Transverse colon (tissue), 4 donors: Measurements from ENCODE around the gene CNDP2. TPM values are rescaled to one million over a fixed set of nuclear protein-coding genes. Genes with fewer than 3 reads are reported as not detected.

Experiments used
- DNase-seq: peaks from one replicate; pipeline ENCODE4 v3.0.0-alpha.2; 2019
- H3K27ac ChIP-seq, 4 donors: fragments of 200-600 bp; sonication (generic); 2 replicates each; pipeline ENCODE4 v1.5.1; 2016 to 2018; ENCODE audit warnings: inconsistent platforms in 4 of 4
- H3K27me3 ChIP-seq: fragments of 200-600 bp; sonication (generic); 2 replicates; pipeline ENCODE4 v1.5.1; 2017; ENCODE audit warnings: inconsistent platforms
- H3K36me3 ChIP-seq, 4 donors: fragments of 200-600 bp; sonication (generic); 2 replicates each; pipeline ENCODE4 v1.5.1; 2017 to 2019; ENCODE audit warnings: inconsistent platforms in 4 of 4
- H3K4me1 ChIP-seq, 4 donors: fragments of 200-600 bp; sonication (generic); 2 replicates each; pipeline ENCODE4 v1.5.1; 2017 to 2020; ENCODE audit warnings: inconsistent platforms in 4 of 4
- H3K4me3 ChIP-seq, 4 donors: fragments of 200-600 bp; sonication (generic); 1 replicate in 1 of 4; 2 replicates in 3 of 4; pipeline versions ENCODE4 v1.5.1 to v1.6.1; 2017 to 2019; ENCODE audit warnings: inconsistent platforms in 4 of 4
- H3K9me3 ChIP-seq, 2 donors: fragments of 200-600 bp; sonication (generic); 2 replicates each; pipeline ENCODE4 v1.5.1; 2017 to 2019; ENCODE audit warnings: inconsistent platforms in 2 of 2
- EP300 ChIP-seq: sonication (generic); formaldehyde crosslinking; IDR thresholded peaks from one replicate; pipeline ENCODE4 v1.6.1; 2017; ENCODE audit warnings: antibody characterized with exemption, low read depth
- POLR2A ChIP-seq: fragments of 450-650 bp; IDR thresholded peaks from one replicate; pipeline ENCODE4 v1.6.1; 2016; ENCODE audit warnings: antibody characterized with exemption, mild to moderate bottlenecking, moderate library complexity
- POLR2AphosphoS5 ChIP-seq, 3 donors: sonication (generic); formaldehyde crosslinking; IDR thresholded peaks; one replicate each; pipeline ENCODE4 v1.6.1; 2016; ENCODE audit warnings: antibody characterized with exemption in 3 of 3
- WGBS, 2 donors: methylation state at CpG; one replicate each; pipeline ENCODE4 v1.1.5; 2018; ENCODE audit warnings: low coverage in 1 of 2; 5-methylcytosine and 5-hydroxymethylcytosine counted together
- in situ Hi-C, 4 donors: fragments of 200-750 bp; cut with MboI; loops; one replicate each; pipeline versions ENCODE4 v1.15.0 to v1.15.1; 2017; ENCODE audit warnings: low sequenced_read_pairs in 3 of 4, low pct_ligation_motif_present in 1 of 4, low pct_unique_long_range_greater_than_20kb in 1 of 4
- intact Hi-C: fragments of 100-400 bp; cut with DNase I; formaldehyde crosslinking; loops from one replicate; pipeline ENCODE4 v1.15.1; 2023; ENCODE audit warnings: low total_unique reads
- total RNA-seq, 4 donors: library from RNA; depleted of rRNA; stranded (reverse); fragments of >200 nt; gene quantifications; one replicate each; pipeline ENCODE4 v1.1.0, GENCODE V29; 2016
- TF ChIP-seq, protein P1 (sequence below), 5 experiments: fragments of 200-600 bp in 3 of 5; fragments of 450-650 bp in 2 of 5; sonication (generic) in 3 of 5; IDR thresholded peaks; 1 replicate in 2 of 5; 2 replicates in 3 of 5; pipeline ENCODE4 v1.5.1; 2016 to 2017; ENCODE audit warnings: antibody characterized with exemption in 5 of 5, inconsistent platforms in 3 of 5, mild to moderate bottlenecking in 2 of 5, moderate library complexity in 1 of 5

Gene CNDP2
- total RNA-seq, 4 donors from 2014 or later: 143 to 284 (median 155) TPM

DNA sequence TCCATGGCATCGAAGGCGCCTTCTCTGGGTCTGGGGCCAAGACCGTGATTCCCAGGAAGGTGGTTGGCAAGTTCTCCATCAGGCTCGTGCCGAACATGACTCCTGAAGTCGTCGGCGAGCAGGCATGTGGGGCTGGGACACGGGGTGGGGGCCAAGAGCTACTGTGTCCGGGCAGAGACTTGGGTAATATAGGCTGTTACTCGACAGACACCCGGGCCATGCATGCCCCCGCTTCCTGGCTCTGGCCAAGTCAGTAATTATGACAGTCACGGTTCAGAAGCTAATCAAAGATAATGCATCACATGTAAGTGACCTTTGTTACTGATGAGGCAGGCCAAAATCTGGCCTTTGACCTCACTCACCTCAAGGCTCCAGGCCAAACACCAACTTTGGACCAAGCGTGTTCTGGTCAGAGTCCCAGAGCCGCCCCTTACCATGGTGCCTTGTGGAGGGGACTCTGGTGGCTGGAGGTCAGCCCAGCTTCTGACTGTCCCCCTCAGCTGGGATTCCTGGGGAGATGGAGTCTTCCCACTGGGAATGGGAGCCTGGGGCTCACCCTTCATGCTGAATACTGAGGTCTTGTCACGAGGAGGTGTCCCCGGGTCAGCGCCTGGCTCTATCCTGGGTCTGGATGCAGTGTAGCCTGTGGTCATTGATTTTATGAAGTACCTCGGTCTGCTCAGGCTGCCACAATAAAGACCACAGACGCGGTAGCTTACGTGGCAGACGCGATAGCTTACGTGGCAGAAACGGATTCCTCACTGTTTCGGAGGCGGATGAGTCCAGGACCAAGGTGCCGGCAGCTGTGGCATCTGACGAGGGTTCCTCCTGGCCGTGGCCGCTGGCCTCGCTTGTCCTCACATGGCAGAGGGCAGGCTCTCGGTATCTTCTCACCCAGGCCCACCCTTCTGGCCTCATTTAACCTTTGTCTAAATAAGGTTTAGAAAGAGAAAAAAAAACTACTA is 20.4 kb downstream of the CNDP2 start:
- H3K9me3 ChIP-seq: no peaks in the 10 kb centered on the region
- WGBS, 2 donors: 80 to 92% methylated on average over 2 to 35 of the region's 35 CpGs
- no peak overlapping the region for H3K4me3 ChIP-seq
- intact Hi-C loops: no loop called here
- no peaks in the 10 kb centered on the region for H3K27me3 ChIP-seq
- peaks cover 0 to 61% (median 9%) of the 10 kb centered on the region in 4 donors for H3K36me3 ChIP-seq
- H3K27ac ChIP-seq: no peak overlapping the region
- in situ Hi-C loops: no loop called here
- TF ChIP-seq EP300: no peak
- TF ChIP-seq, protein P1, sequence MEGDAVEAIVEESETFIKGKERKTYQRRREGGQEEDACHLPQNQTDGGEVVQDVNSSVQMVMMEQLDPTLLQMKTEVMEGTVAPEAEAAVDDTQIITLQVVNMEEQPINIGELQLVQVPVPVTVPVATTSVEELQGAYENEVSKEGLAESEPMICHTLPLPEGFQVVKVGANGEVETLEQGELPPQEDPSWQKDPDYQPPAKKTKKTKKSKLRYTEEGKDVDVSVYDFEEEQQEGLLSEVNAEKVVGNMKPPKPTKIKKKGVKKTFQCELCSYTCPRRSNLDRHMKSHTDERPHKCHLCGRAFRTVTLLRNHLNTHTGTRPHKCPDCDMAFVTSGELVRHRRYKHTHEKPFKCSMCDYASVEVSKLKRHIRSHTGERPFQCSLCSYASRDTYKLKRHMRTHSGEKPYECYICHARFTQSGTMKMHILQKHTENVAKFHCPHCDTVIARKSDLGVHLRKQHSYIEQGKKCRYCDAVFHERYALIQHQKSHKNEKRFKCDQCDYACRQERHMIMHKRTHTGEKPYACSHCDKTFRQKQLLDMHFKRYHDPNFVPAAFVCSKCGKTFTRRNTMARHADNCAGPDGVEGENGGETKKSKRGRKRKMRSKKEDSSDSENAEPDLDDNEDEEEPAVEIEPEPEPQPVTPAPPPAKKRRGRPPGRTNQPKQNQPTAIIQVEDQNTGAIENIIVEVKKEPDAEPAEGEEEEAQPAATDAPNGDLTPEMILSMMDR (IDR thresholded peaks at IDR 0.05): no peak
- no peak for TF ChIP-seq POLR2AphosphoS5 (IDR thresholded peaks at IDR 0.05)
- TF ChIP-seq POLR2A: no peak
- no peaks in the 10 kb centered on the region for H3K4me1 ChIP-seq
- no peak for DNase-seq

GRCh38 chr18:74517236-74517630 is 21.1 kb downstream of the CNDP2 start:
- Histone ChIP-seq H3K27ac (no peak overlapping the region), H3K4me1 (no peaks in the 10 kb centered on the region), H3K4me3 (no peak overlapping the region), H3K9me3 (no peaks in the 10 kb centered on the region), H3K27me3 (no peaks in the 10 kb centered on the region), H3K36me3 (peaks cover 0 to 56% (median 9%) of the 10 kb centered on the region in 4 donors)
- no peak for DNase-seq
- TF ChIP-seq, protein P1 (IDR thresholded peaks at IDR 0.05): no peak
- no peak for TF ChIP-seq POLR2AphosphoS5 (IDR thresholded peaks at IDR 0.05)
- no peak for TF ChIP-seq EP300
- no peak for TF ChIP-seq POLR2A
- in situ Hi-C loops (no loop called here), intact Hi-C loops (no loop called here)
- WGBS, 2 donors: 81% methylated on average over 15 of the region's 15 CpGs; no CpG with 5 or more reads in 1 of the 2 donors

GRCh38 chr18:74518456-74519295 is 22.5 kb downstream of the CNDP2 start:
- intact Hi-C loops: no loop called here
- Histone ChIP-seq H3K36me3 (peaks cover 0 to 41% (median 8%) of the 10 kb centered on the region in 4 donors), H3K27ac (no peak overlapping the region), H3K4me1 (peaks cover 0 to 9% (median 2%) of the 10 kb centered on the region in 4 donors), H3K9me3 (no peaks in the 10 kb centered on the region), H3K27me3 (no peaks in the 10 kb centered on the region), H3K4me3 (no peak overlapping the region)
- no peak for TF ChIP-seq EP300
- TF ChIP-seq POLR2A: no peak
- TF ChIP-seq, protein P1 (IDR thresholded peaks at IDR 0.05): no peak
- no peak for TF ChIP-seq POLR2AphosphoS5 (IDR thresholded peaks at IDR 0.05)
- WGBS, 2 donors: 84 to 100% methylated on average over 2 to 32 of the region's 32 CpGs
- DNase-seq: no peak
- in situ Hi-C loops: no loop called here
